Smooth muscle cell (in vitro differentiated cells): Measurements from ENCODE around the gene MEGF10. TPM values are rescaled to one million over a fixed set of nuclear protein-coding genes. Genes with fewer than 3 reads are reported as not detected.

Experiments
- DNase-seq: peaks from one replicate; lab custom pipeline; 2025; ENCODE audit not compliant: unreplicated experiment; lab: John Stamatoyannopoulos, UW
- H2AFZ ChIP-seq: fragments of 200-600 bp; sonication (generic); 2 replicates; pipeline ENCODE4 v1.6.0; 2016; ENCODE audit warnings: antibody characterized with exemption, low read depth, mild to moderate bottlenecking
- H3F3A ChIP-seq: fragments of 200-600 bp; sonication (generic); 2 replicates; pipeline ENCODE4 v1.6.0; 2017; ENCODE audit warnings: antibody characterized with exemption, low read depth
- H3K27ac ChIP-seq: fragments of 200-600 bp; sonication (generic); 2 replicates; pipeline ENCODE4 v1.5.1; 2016; ENCODE audit warnings: low read depth, mild to moderate bottlenecking
- H3K27me3 ChIP-seq: fragments of 200-600 bp; sonication (generic); 2 replicates; pipeline ENCODE4 v1.6.1; 2016; ENCODE audit warnings: low read depth, mild to moderate bottlenecking
- H3K36me3 ChIP-seq: fragments of 200-600 bp; sonication (generic); 2 replicates; pipeline ENCODE4 v1.5.1; 2016; ENCODE audit warnings: low read depth
- H3K4me1 ChIP-seq: fragments of 200-600 bp; sonication (generic); 2 replicates; pipeline ENCODE4 v1.5.1; 2016; ENCODE audit warnings: low read depth
- H3K4me2 ChIP-seq: fragments of 200-600 bp; sonication (generic); 2 replicates; pipeline ENCODE4 v1.6.0; 2016; ENCODE audit warnings: mild to moderate bottlenecking
- H3K4me3 ChIP-seq: fragments of 200-600 bp; sonication (generic); 2 replicates; pipeline ENCODE4 v1.5.1; 2016; ENCODE audit warnings: mild to moderate bottlenecking
- H3K79me2 ChIP-seq: fragments of 200-600 bp; sonication (generic); 2 replicates; pipeline ENCODE4 v1.6.0; 2016; ENCODE audit warnings: low read depth, mild to moderate bottlenecking
- H3K9ac ChIP-seq: fragments of 200-600 bp; sonication (generic); 2 replicates; pipeline ENCODE4 v1.6.0; 2016; ENCODE audit warnings: low read depth
- H3K9me3 ChIP-seq: fragments of 200-600 bp; sonication (generic); replicated peaks from 2 replicates; pipeline ENCODE4 v1.5.1; 2016; ENCODE audit warnings: low read depth
- H4K20me1 ChIP-seq: fragments of 200-600 bp; sonication (generic); 2 replicates; pipeline ENCODE4 v1.6.0; 2016; ENCODE audit warnings: low read depth
- WGBS: methylation state at CpG from one replicate; pipeline ENCODE4 v1.1.7; 2016; ENCODE audit warnings: low lambda C conversion rate; 5-methylcytosine and 5-hydroxymethylcytosine counted together
- polyA plus RNA-seq: library from polyadenylated mRNA; unstranded; fragments of >200 nt; fragmentation: Nextera tagmentation; extraction: Ambion mirVana; gene quantifications from 2 replicates; pipeline ENCODE4 v1.2.1, GENCODE V29; 2016
- total RNA-seq: library from RNA; depleted of rRNA; stranded (reverse); fragments of >200 nt; gene quantifications from 2 replicates; pipeline ENCODE4 v1.2.3, GENCODE V29; 2014
- TF ChIP-seq, protein P1 (sequence below): fragments of 200-600 bp; sonication (generic); IDR thresholded peaks from 2 replicates; pipeline ENCODE4 v1.5.1; 2017; ENCODE audit warnings: borderline replicate concordance, mild to moderate bottlenecking, antibody characterized with exemption; ENCODE audit not compliant: insufficient read depth, poor library complexity, severe bottlenecking

The MEGF10 gene
- total and polyA plus RNA-seq, 2 experiments from 2014 or later, result 0.83 to 3.6 TPM

DNA sequence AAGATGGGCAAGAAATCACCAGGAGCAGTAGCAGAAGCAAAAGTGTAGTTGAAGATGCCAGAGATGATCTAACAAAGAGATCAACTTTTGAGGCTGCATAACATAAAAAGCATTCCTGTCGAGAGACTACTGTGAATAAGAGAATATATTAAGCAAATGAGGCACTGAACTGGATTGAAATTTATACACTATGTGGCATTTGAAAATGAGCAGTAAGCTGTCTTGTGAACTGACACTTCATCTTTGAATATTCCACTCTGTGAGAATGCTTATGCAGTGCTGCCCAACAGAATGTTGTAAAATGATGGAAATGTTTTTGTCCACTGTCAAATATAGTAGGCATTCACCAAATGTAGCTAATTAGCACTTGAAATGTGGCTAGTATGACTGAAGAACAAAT is 208.0 kb downstream of the MEGF10 start:
- 58% methylated on average over 1 of the region's 1 CpG for WGBS
- Histone ChIP-seq H3F3A (no peaks in the 10 kb centered on the region), H3K9ac (no peak overlapping the region), H3K4me3 (no peak overlapping the region), H3K9me3 (no peaks in the 10 kb centered on the region), H3K4me1 (no peaks in the 10 kb centered on the region), H3K4me2 (no peak overlapping the region), H3K27me3 (peaks cover 41% of the 10 kb centered on the region), H3K36me3 (no peaks in the 10 kb centered on the region), H3K27ac (no peak overlapping the region), H2AFZ (no peak overlapping the region), H4K20me1 (no peaks in the 10 kb centered on the region), H3K79me2 (no peaks in the 10 kb centered on the region)
- TF ChIP-seq, protein P1, sequence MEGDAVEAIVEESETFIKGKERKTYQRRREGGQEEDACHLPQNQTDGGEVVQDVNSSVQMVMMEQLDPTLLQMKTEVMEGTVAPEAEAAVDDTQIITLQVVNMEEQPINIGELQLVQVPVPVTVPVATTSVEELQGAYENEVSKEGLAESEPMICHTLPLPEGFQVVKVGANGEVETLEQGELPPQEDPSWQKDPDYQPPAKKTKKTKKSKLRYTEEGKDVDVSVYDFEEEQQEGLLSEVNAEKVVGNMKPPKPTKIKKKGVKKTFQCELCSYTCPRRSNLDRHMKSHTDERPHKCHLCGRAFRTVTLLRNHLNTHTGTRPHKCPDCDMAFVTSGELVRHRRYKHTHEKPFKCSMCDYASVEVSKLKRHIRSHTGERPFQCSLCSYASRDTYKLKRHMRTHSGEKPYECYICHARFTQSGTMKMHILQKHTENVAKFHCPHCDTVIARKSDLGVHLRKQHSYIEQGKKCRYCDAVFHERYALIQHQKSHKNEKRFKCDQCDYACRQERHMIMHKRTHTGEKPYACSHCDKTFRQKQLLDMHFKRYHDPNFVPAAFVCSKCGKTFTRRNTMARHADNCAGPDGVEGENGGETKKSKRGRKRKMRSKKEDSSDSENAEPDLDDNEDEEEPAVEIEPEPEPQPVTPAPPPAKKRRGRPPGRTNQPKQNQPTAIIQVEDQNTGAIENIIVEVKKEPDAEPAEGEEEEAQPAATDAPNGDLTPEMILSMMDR, result no peak
- DNase-seq, result no peak

DNA sequence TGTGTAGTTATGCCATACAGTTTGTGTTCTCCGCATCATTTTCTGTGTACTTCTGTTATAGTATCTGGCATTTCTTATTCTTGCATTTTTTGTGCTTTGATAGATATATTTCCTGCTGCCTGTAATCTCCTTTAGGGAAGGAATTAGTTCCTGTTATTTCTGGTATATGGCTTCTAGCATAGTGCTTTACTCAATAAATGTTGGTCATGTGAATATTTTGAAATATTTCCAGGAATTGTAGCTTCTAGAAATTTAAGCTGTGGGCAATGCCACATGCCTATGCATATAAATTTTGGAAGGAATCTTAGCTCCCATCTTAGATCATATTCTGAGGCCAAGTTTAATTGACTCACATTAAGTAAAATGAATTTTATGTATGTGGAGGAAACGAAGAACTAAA is 215.3 kb downstream of the MEGF10 start:
- no peak overlapping the region for H2AFZ ChIP-seq
- no peak overlapping the region for H3K4me2 ChIP-seq
- H4K20me1 ChIP-seq, result no peaks in the 10 kb centered on the region
- no peaks in the 10 kb centered on the region for H3K79me2 ChIP-seq
- peaks cover 21% of the 10 kb centered on the region for H3K27me3 ChIP-seq
- no peak overlapping the region for H3K9ac ChIP-seq
- H3F3A ChIP-seq, result no peaks in the 10 kb centered on the region
- 94% methylated on average over 2 of the region's 2 CpGs for WGBS
- H3K4me1 ChIP-seq, result no peaks in the 10 kb centered on the region
- TF ChIP-seq, protein P1, result no peak
- H3K4me3 ChIP-seq, result no peak overlapping the region
- DNase-seq, result no peak
- no peaks in the 10 kb centered on the region for H3K36me3 ChIP-seq
- no peaks in the 10 kb centered on the region for H3K9me3 ChIP-seq
- no peak overlapping the region for H3K27ac ChIP-seq

DNA sequence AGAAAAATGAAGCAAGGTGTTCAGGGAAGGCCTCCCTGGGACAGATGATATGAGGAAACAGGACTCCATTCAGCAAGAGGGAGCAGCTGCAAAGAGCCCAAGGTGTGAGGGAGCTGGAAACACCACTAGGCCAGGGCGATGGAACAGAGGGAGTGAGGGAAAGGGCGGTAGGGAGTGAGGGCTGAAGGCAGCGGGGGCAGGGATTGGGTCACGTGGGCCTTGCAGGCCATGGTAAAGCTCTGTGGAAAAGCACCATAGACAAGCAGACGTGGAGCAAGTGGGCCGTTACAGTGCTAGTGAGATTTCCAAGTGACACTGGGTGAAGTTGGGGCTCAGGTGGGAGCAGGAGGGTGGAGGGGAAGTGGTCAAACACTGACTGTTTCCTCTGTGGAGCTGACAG is 216.0 kb downstream of the MEGF10 start:
- Histone ChIP-seq H3F3A (no peaks in the 10 kb centered on the region), H3K9ac (no peak overlapping the region), H3K79me2 (no peaks in the 10 kb centered on the region), H3K9me3 (no peaks in the 10 kb centered on the region), H3K4me3 (no peak overlapping the region), H3K4me1 (no peaks in the 10 kb centered on the region), H4K20me1 (no peaks in the 10 kb centered on the region), H3K27me3 (peaks cover 22% of the 10 kb centered on the region), H3K4me2 (no peak overlapping the region), H2AFZ (no peak overlapping the region), H3K36me3 (no peaks in the 10 kb centered on the region), H3K27ac (no peak overlapping the region)
- TF ChIP-seq, protein P1, result no peak
- no peak for DNase-seq
- 67% methylated on average over 6 of the region's 6 CpGs for WGBS

DNA sequence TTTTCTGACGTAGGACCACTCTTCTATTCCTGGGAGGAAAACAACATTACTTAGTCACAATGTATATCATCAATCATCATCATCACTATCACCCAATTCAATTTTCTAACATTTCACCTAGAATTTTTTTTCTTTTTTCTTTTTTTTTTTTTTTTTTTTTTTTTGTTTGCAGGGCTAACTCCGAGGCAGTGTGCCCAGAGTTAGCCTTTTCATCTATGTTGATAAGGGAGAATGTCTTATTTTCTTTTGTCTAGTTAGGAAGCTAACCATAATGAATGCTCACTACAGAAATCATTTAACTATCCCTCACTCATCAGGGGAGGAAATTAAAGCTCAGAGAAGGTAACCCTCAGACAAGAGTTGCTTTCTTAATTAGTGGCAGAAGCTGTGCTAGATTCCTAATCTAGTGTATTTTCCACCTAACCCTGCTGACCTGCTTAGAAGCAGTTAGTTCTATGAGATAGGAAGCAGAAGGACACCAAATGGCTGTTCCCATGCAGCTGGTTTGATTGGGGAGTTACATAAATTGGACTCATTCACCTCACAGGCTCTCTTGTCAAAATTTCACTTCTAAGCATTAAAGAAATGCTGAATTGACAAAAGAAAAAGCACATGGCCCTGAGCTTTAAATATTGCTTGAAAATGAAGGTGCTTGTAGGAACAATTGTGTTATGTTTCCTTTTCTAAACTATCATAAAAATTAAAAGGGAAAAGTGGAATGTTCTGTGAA is 218.2 kb downstream of the MEGF10 start:
- Histone ChIP-seq H3F3A (no peaks in the 10 kb centered on the region), H3K4me1 (no peaks in the 10 kb centered on the region), H3K4me2 (no peak overlapping the region), H3K4me3 (no peak overlapping the region), H3K9me3 (no peaks in the 10 kb centered on the region), H3K9ac (no peak overlapping the region), H3K36me3 (no peaks in the 10 kb centered on the region), H3K27ac (no peak overlapping the region), H3K27me3 (peaks cover 22% of the 10 kb centered on the region), H3K79me2 (no peaks in the 10 kb centered on the region), H4K20me1 (no peaks in the 10 kb centered on the region), H2AFZ (no peak overlapping the region)
- 89% methylated on average over 2 of the region's 2 CpGs for WGBS
- no peak for DNase-seq
- TF ChIP-seq, protein P1, result no peak
